Type B pancreatic cell (in vitro differentiated cells): Measurements from ENCODE around the gene DNAI4. TPM values are rescaled to one million over a fixed set of nuclear protein-coding genes. Genes with fewer than 3 reads are reported as not detected.

Experiments used
- DNase-seq: peaks from one replicate; pipeline ENCODE4 v3.0.0; 2021; ENCODE audit warnings: mixed read lengths; ENCODE audit not compliant: unreplicated experiment; ENCODE audit errors: extremely low spot score
- H3K27ac Mint-ChIP-seq: 2 replicates; pipeline ENCODE4 v1.8.0; 2021; ENCODE audit warnings: mild to moderate bottlenecking, mixed read lengths
- H3K27me3 Mint-ChIP-seq: 2 replicates; pipeline ENCODE4 v1.8.0; 2021; ENCODE audit warnings: mixed read lengths
- H3K36me3 Mint-ChIP-seq: 2 replicates; pipeline ENCODE4 v1.8.0; 2021; ENCODE audit warnings: mixed read lengths
- H3K4me1 Mint-ChIP-seq: one replicate; pipeline ENCODE4 v1.8.0; 2021; ENCODE audit warnings: mixed read lengths; ENCODE audit not compliant: unreplicated experiment
- H3K4me3 Mint-ChIP-seq: 2 replicates; pipeline ENCODE4 v1.8.0; 2021; ENCODE audit warnings: mild to moderate bottlenecking, mixed read lengths
- H3K9me3 Mint-ChIP-seq: 2 replicates; pipeline ENCODE4 v1.8.0; 2021; ENCODE audit warnings: mixed read lengths
- total RNA-seq: library from RNA; stranded (reverse); gene quantifications from 2 replicates; pipeline ENCODE4 v1.2.1, GENCODE V29; 2021; ENCODE audit warnings: low replicate concordance
- TF ChIP-seq, protein P1 (sequence below): fragments of 200-600 bp; sonication (generic); conservative IDR thresholded peaks from 2 replicates; pipeline ENCODE4 v1.5.0; 2021; ENCODE audit warnings: antibody characterized with exemption, mild to moderate bottlenecking

The DNAI4 gene
- total RNA-seq, 1 donor from 2014 or later, result 20.1 TPM

DNA sequence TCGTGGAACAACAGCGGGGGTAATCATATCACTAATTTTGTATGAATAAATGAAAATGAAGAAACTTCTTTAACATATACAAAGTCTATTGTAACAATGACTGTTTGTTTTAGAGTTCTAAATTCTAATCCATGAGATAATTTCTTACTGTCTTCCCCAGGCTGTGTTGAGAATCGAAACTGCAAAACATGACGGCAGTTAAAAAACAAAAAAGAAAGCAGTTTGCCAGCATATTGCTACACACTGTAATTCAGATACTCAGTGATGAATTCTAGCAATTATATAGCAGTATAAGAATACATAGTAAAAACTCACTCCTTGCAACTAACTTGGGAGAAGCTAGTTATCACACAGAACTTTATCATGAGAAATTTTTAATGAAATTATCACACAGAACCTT is 145.7 kb downstream of the DNAI4 start:
- peaks cover 4% of the 10 kb centered on the region for H3K4me1 Mint-ChIP-seq
- H3K9me3 Mint-ChIP-seq, result no peaks in the 10 kb centered on the region
- no peak overlapping the region for H3K4me3 Mint-ChIP-seq
- peaks cover 11% of the 10 kb centered on the region for H3K27me3 Mint-ChIP-seq
- H3K36me3 Mint-ChIP-seq, result no peaks in the 10 kb centered on the region
- DNase-seq, result no peak
- H3K27ac Mint-ChIP-seq, result no peak overlapping the region
- TF ChIP-seq, protein P1, sequence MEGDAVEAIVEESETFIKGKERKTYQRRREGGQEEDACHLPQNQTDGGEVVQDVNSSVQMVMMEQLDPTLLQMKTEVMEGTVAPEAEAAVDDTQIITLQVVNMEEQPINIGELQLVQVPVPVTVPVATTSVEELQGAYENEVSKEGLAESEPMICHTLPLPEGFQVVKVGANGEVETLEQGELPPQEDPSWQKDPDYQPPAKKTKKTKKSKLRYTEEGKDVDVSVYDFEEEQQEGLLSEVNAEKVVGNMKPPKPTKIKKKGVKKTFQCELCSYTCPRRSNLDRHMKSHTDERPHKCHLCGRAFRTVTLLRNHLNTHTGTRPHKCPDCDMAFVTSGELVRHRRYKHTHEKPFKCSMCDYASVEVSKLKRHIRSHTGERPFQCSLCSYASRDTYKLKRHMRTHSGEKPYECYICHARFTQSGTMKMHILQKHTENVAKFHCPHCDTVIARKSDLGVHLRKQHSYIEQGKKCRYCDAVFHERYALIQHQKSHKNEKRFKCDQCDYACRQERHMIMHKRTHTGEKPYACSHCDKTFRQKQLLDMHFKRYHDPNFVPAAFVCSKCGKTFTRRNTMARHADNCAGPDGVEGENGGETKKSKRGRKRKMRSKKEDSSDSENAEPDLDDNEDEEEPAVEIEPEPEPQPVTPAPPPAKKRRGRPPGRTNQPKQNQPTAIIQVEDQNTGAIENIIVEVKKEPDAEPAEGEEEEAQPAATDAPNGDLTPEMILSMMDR, result no peak

DNA sequence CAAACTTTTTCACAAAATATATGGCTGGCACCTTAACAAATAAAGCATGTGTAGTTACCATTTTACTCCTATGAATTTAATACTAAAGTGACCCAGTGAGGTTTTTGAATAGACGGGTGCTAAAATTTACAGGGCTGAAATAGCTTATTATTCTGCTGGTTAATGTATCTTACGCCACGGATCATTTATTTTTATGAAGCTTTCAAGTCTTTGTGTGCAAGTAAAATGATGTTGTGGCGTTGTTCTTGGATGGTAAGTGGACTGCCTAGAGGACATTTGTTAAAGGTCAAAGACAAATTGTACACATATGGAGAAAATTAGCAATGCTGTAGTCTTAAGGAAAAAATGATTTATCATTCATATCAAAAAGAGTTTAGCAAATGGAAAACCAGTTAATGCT is 146.4 kb downstream of the DNAI4 start:
- H3K36me3 Mint-ChIP-seq, result no peaks in the 10 kb centered on the region
- no peaks in the 10 kb centered on the region for H3K9me3 Mint-ChIP-seq
- peaks cover 11% of the 10 kb centered on the region for H3K27me3 Mint-ChIP-seq
- no peak overlapping the region for H3K4me3 Mint-ChIP-seq
- no peak for DNase-seq
- H3K4me1 Mint-ChIP-seq, result peaks cover 4% of the 10 kb centered on the region
- H3K27ac Mint-ChIP-seq, result no peak overlapping the region
- TF ChIP-seq, protein P1, result no peak

DNA sequence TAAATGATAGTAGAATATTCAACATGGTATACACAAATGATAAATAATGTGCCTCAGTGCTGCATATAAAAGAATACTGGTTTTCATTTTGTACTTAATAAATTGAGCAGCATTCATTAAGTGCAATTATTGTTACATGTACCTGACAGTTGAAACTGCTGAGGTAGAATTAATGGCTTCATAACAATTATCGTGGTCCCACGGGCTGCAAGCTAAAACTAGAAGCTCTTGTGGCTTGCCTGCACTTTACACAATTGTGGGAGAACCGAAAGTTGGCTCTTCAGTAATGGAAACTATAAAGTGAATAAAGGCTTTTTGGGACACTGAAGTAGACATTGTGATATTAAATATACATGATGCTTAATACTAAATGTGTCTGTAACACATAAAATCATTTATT is 146.8 kb downstream of the DNAI4 start:
- no peak overlapping the region for H3K27ac Mint-ChIP-seq
- peaks cover 4% of the 10 kb centered on the region for H3K4me1 Mint-ChIP-seq
- H3K27me3 Mint-ChIP-seq, result peaks cover 11% of the 10 kb centered on the region
- H3K9me3 Mint-ChIP-seq, result no peaks in the 10 kb centered on the region
- no peaks in the 10 kb centered on the region for H3K36me3 Mint-ChIP-seq
- TF ChIP-seq, protein P1, result no peak
- DNase-seq, result no peak
- no peak overlapping the region for H3K4me3 Mint-ChIP-seq

DNA sequence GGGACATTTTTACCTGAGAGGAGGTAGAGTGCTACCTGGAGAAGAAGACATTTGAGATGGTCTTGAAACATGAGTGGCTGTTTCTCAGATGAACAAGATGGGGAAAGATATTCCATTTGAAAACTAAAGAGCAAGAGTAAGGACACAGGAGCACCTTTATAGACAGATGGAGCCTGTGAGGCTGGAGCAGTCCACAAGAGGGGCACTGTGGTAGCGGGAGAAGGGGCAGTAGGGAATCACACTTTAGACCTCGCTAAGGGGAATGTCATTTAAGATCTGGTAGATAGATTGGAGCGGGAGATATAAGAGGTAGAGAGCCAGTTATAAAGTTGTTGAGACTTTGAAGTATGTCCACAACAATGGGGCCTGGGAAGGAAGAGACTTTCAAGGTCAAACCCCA is 149.0 kb downstream of the DNAI4 start:
- Mint-ChIP-seq H3K4me1 (peaks cover 4% of the 10 kb centered on the region), H3K27ac (no peak overlapping the region), H3K27me3 (peaks cover 11% of the 10 kb centered on the region), H3K9me3 (no peaks in the 10 kb centered on the region), H3K4me3 (no peak overlapping the region), H3K36me3 (no peaks in the 10 kb centered on the region)
- no peak for DNase-seq
- TF ChIP-seq, protein P1, result no peak

DNA sequence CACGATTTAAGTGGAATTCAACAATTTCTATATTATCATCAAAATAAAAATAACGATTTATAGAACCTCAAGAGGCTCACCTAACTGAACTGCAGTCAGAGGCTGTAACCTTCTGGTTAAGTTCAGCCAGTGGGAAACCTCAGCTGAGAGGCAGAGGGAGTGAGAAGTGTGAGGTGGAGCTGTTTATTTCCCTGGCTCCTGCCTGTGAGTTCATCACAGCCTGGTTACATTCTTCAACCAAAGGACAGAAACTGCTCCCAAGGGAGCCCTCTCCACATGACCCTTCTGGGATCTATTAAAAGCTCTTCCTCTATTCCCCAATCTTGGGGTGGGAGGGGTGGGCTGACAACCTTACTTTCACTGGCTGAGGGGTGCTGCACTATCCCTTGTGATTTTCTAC is 150.2 kb downstream of the DNAI4 start:
- peaks cover 4% of the 10 kb centered on the region for H3K4me1 Mint-ChIP-seq
- TF ChIP-seq, protein P1, result no peak
- DNase-seq, result no peak
- H3K9me3 Mint-ChIP-seq, result no peaks in the 10 kb centered on the region
- H3K27ac Mint-ChIP-seq, result no peak overlapping the region
- H3K27me3 Mint-ChIP-seq, result peaks cover 7% of the 10 kb centered on the region
- H3K4me3 Mint-ChIP-seq, result no peak overlapping the region
- H3K36me3 Mint-ChIP-seq, result no peaks in the 10 kb centered on the region

DNA sequence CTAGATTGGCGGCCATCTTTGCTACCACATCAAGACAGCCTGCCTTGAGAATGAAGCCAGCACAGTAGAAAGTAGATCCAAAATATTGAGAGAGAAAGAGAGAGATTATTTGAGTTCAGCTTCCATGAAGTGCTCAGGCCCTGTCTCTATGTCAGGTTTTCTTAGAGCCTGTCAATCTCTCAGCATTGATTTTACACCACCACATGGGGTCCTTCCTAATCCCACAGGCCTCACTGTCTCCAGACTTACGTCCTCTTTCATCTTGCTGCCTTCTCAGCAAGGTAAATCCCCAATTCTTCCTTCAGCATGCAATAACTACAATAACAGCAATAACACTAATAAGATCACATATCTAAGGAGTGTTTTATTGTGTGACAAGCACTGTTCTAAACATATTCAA is 151.4 kb downstream of the DNAI4 start:
- TF ChIP-seq, protein P1, result no peak
- no peak for DNase-seq
- Mint-ChIP-seq H3K27me3 (peaks cover 5% of the 10 kb centered on the region), H3K36me3 (no peaks in the 10 kb centered on the region), H3K4me3 (no peak overlapping the region), H3K27ac (no peak overlapping the region), H3K4me1 (peaks cover 4% of the 10 kb centered on the region), H3K9me3 (no peaks in the 10 kb centered on the region)
